K562 (cell line): Measurements from ENCODE around the gene TFF2. TPM values are rescaled to one million over a fixed set of nuclear protein-coding genes. Genes with fewer than 3 reads are reported as not detected.

Experiments used
- ATAC-seq: fragments of 200-7000 bp; cut with Tn5 transposase; 3 replicates; pipeline ENCODE4 v1.9.1; 2020; ENCODE audit warnings: moderate library complexity
- BruUV-seq: library from RNA; stranded (reverse); fragments of 400-500 nt; replicated peaks from 2 replicates; lab custom pipeline; 2021; lab: Mats Ljungman, UMichigan
- CTCF ChIA-PET: fragments of 300-600 bp; formaldehyde crosslinking; extraction: SDS; loops from one replicate; lab custom pipeline; 2021; ENCODE audit warnings: low intra/inter-chr PET ratio; lab: Yijun Ruan, JAX
- POLR2A ChIA-PET: fragments of 300-600, 350-650 bp; sonication (Branson Sonifier 250); formaldehyde crosslinking; extraction: SDS; loops from one replicate; lab custom pipeline; 2021; ENCODE audit warnings: antibody characterized with exemption, inconsistent platforms; lab: Yijun Ruan, JAX
- DNase-seq, 4 experiments: peaks; one replicate each; pipeline versions ENCODE4 v3.0.0 to v3.0.0-alpha.2; 2011 to 2018; ENCODE audit warnings: low spot score in 3 of 4, mixed read lengths in 3 of 4; ENCODE audit errors: extremely low read depth in 1 of 4
- FAIRE-seq: peaks from 2 replicates; lab custom pipeline; 2011; peaks lifted over from hg19 to GRCh38; lab: Jason Lieb, UNC
- H2AFZ ChIP-seq: 2 replicates; pipeline ENCODE4 v1.6.0; 2011; ENCODE audit warnings: low read depth, low read length, control low read depth, inconsistent platforms
- H3K27ac ChIP-seq: fragments of 200-600 bp; 3 replicates; pipeline ENCODE4 v1.8.0; 2011; ENCODE audit warnings: low read depth, mild to moderate bottlenecking, control low read depth, inconsistent platforms, low read length, moderate library complexity, mixed read lengths; ENCODE audit errors: extremely low read depth
- H3K27me3 ChIP-seq, 2 experiments: fragments of 300-600 bp in 1 of 2; 2 replicates in 1 of 2; 3 replicates in 1 of 2; pipeline versions ENCODE4 v1.6.0 to v1.8.0; 2011; ENCODE audit warnings: inconsistent platforms in 2 of 2, low read length in 2 of 2, mild to moderate bottlenecking in 1 of 2, mixed read lengths in 1 of 2, moderate library complexity in 1 of 2; ENCODE audit not compliant: control insufficient read depth in 2 of 2, insufficient read depth in 2 of 2
- H3K36me3 ChIP-seq: fragments of 300-600 bp; 3 replicates; pipeline ENCODE4 v1.8.0; 2011; ENCODE audit warnings: mild to moderate bottlenecking, low read length, inconsistent platforms; ENCODE audit not compliant: control insufficient read depth, insufficient read depth
- H3K4me1 ChIP-seq, 2 experiments: fragments of 200-600 bp in 1 of 2; replicated peaks in 1 of 2; 2 replicates in 1 of 2; 3 replicates in 1 of 2; pipeline versions ENCODE4 v1.5.1 to v1.8.0; 2011; ENCODE audit warnings: inconsistent platforms in 2 of 2, low read length in 2 of 2, mild to moderate bottlenecking in 1 of 2, mixed read lengths in 1 of 2, moderate library complexity in 1 of 2; ENCODE audit not compliant: control insufficient read depth in 2 of 2, insufficient read depth in 2 of 2
- H3K4me2 ChIP-seq: 2 replicates; pipeline ENCODE4 v1.6.1; 2011; ENCODE audit warnings: low read length, control low read depth, inconsistent platforms, mixed read lengths; ENCODE audit not compliant: insufficient read depth
- H3K4me3 ChIP-seq: fragments of 200-600 bp; sonication (generic), shearing (Covaris generic); 2 replicates; pipeline ENCODE4 v1.5.1; 2016; ENCODE audit warnings: control low read depth, inconsistent platforms
- H3K79me2 ChIP-seq: fragments of 200-600 bp; 3 replicates; pipeline ENCODE4 v1.8.0; 2011; ENCODE audit warnings: low read length, inconsistent platforms; ENCODE audit not compliant: control insufficient read depth, insufficient read depth
- H3K9ac ChIP-seq, 2 experiments: 2 replicates each; pipeline versions ENCODE4 v1.6.0 to v1.6.1; 2011; ENCODE audit warnings: low read depth in 2 of 2, low read length in 2 of 2, control low read depth in 1 of 2, inconsistent platforms in 1 of 2, mild to moderate bottlenecking in 1 of 2, mixed read lengths in 1 of 2; ENCODE audit not compliant: insufficient read depth in 1 of 2
- H3K9me1 ChIP-seq: one replicate; pipeline ENCODE4 v1.6.0; 2011; ENCODE audit warnings: inconsistent platforms, mild to moderate bottlenecking, low read length, moderate library complexity; ENCODE audit not compliant: control insufficient read depth, insufficient read depth
- H3K9me3 ChIP-seq: replicated peaks from 2 replicates; pipeline ENCODE4 v1.5.1; 2011; ENCODE audit warnings: low read depth, low read length, inconsistent platforms; ENCODE audit not compliant: control insufficient read depth, insufficient read depth
- H4K20me1 ChIP-seq: replicated peaks from 2 replicates; pipeline ENCODE4 v1.6.1; 2011; ENCODE audit warnings: low read length, inconsistent platforms, mixed read lengths; ENCODE audit not compliant: control insufficient read depth, insufficient read depth
- BCOR ChIP-seq: fragments of 450-650 bp; IDR thresholded peaks from 2 replicates; pipeline ENCODE4 v1.6.1; 2016
- FOS ChIP-seq: IDR thresholded peaks from 3 replicates; pipeline ENCODE4 v1.6.1; 2011; ENCODE audit not compliant: insufficient read length; ENCODE audit errors: extremely low read depth
- MBD2 ChIP-seq: sonication (generic); IDR thresholded peaks from 2 replicates; pipeline ENCODE4 v1.6.1; 2016; ENCODE audit warnings: low read depth, borderline replicate concordance
- MCM2 ChIP-seq: fragments of 450-650 bp; IDR thresholded peaks from 2 replicates; pipeline ENCODE4 v1.6.1; 2017; ENCODE audit warnings: low read depth, mild to moderate bottlenecking
- RBM25 ChIP-seq: fragments of 200-400 bp; formaldehyde crosslinking; IDR thresholded peaks from 2 replicates; pipeline ENCODE4 v1.6.1; 2018; ENCODE audit warnings: low read length, low read depth, moderate library complexity; ENCODE audit not compliant: severe bottlenecking
- SOX6 ChIP-seq: fragments of 450-650 bp; IDR thresholded peaks from 2 replicates; pipeline ENCODE4 v1.6.1; 2014; ENCODE audit warnings: mild to moderate bottlenecking
- TARDBP ChIP-seq: fragments of 450-650 bp; IDR thresholded peaks from 2 replicates; pipeline ENCODE4 v1.6.1; 2016
- ZNF146 ChIP-seq: IDR thresholded peaks from one replicate; pipeline ENCODE4 v1.6.1; 2018; ENCODE audit warnings: missing compliant biosample characterization; ENCODE audit not compliant: unreplicated experiment
- ZNF174 ChIP-seq: fragments of 250-450 bp; sonication (Bioruptor Pico); IDR thresholded peaks from 2 replicates; pipeline ENCODE4 v1.4.0; 2020; ENCODE audit warnings: mild to moderate bottlenecking
- ZNF24 ChIP-seq: fragments of 450-650 bp; IDR thresholded peaks from 2 replicates; pipeline ENCODE4 v1.6.1; 2016
- ZNF316 ChIP-seq: fragments of 450-650 bp; IDR thresholded peaks from 2 replicates; pipeline ENCODE4 v1.6.1; 2016
- WGBS: fragments of 100-300 bp; shearing (Covaris generic); methylation state at CpG from one replicate; pipeline ENCODE4 v1.1.6; 2016; ENCODE audit warnings: low coverage, mixed read lengths; ENCODE audit not compliant: insufficient coverage; ENCODE audit errors: missing lambda C conversion rate; 5-methylcytosine and 5-hydroxymethylcytosine counted together
- in situ Hi-C: fragments of 300-500 bp; cut with MboI; formaldehyde crosslinking; loops from 4 replicates; pipeline ENCODE4 v1.15.0; 2018; ENCODE audit warnings: inconsistent platforms, mixed read lengths
- intact Hi-C: fragments of 100-400 bp; cut with micrococcal nuclease; formaldehyde crosslinking; loops from 2 replicates; pipeline ENCODE4 v1.14.2; 2022
- polyA plus RNA-seq, 8 experiments: library from polyadenylated mRNA; depleted of rRNA in 4 of 8; stranded (reverse) in 5 of 8; unstranded in 3 of 8; fragments of >200 nt; fragmentation: Nextera tagmentation in 2 of 8; fragmentation: Illumina TruSeq in 1 of 8; extraction: Ambion mirVana in 2 of 8; extraction: Trizol in 1 of 8; gene quantifications; 2 replicates each; pipeline versions ENCODE4 v1.2.1 to v1.2.3, GENCODE V29; 2011 to 2014; ENCODE audit warnings: inconsistent platforms in 1 of 8, missing spikeins in 1 of 8
- total RNA-seq, 7 experiments: library from RNA; depleted of rRNA in 6 of 7; stranded (reverse); fragments of >200 nt in 6 of 7; fragmentation: Illumina TruSeq in 2 of 7; extraction: Trizol in 2 of 7; gene quantifications; 2 replicates each; pipeline versions ENCODE4 v1.2.1 to v1.2.3, GENCODE V29; 2011 to 2021; ENCODE audit warnings: low replicate concordance in 1 of 7
- TF ChIP-seq, protein P1 (sequence below): fragments of 250-450 bp; sonication (Bioruptor Pico); IDR thresholded peaks from 2 replicates; pipeline ENCODE4 v1.5.0; 2021; ENCODE audit warnings: mild to moderate bottlenecking, borderline replicate concordance
- TF ChIP-seq, protein P2 (sequence below): fragments of 250-450 bp; sonication (Bioruptor Pico); IDR thresholded peaks from 2 replicates; pipeline ENCODE4 v1.5.0; 2021

Gene TFF2
- total and polyA plus RNA-seq, 9 of the 15 experiments (the other 6 are each of a cell fraction or from before 2014, with no cell fraction given), result not detected

- in situ Hi-C loops, result no loop called here
- CTCF ChIA-PET, result interaction anchor here (1.6 kb wide), 1 partner anchor 112 kb away, joined by 6 read pairs; no protein-coding TSS in a partner anchor
- Histone ChIP-seq H3K27me3 (peaks cover 3 to 34% of the 10 kb centered on the region in 2 experiments; a peak in 3 of 5 replicates), H3K4me3 (no peak overlapping the region), H3K79me2 (no peaks in the 10 kb centered on the region), H3K27ac (no peak overlapping the region), H3K36me3 (no peaks in the 10 kb centered on the region), H4K20me1 (no peaks in the 10 kb centered on the region)
- no peak for DNase-seq
- POLR2A ChIA-PET, result interaction anchor here (0.6 to 1.5 kb wide), 2 partner anchors 27 to 200 kb away, joined by 3 read pairs; no protein-coding TSS in a partner anchor
- FAIRE-seq, result no peak
- BruUV-seq, result no TSS peak
- TF ChIP-seq, protein P1, sequence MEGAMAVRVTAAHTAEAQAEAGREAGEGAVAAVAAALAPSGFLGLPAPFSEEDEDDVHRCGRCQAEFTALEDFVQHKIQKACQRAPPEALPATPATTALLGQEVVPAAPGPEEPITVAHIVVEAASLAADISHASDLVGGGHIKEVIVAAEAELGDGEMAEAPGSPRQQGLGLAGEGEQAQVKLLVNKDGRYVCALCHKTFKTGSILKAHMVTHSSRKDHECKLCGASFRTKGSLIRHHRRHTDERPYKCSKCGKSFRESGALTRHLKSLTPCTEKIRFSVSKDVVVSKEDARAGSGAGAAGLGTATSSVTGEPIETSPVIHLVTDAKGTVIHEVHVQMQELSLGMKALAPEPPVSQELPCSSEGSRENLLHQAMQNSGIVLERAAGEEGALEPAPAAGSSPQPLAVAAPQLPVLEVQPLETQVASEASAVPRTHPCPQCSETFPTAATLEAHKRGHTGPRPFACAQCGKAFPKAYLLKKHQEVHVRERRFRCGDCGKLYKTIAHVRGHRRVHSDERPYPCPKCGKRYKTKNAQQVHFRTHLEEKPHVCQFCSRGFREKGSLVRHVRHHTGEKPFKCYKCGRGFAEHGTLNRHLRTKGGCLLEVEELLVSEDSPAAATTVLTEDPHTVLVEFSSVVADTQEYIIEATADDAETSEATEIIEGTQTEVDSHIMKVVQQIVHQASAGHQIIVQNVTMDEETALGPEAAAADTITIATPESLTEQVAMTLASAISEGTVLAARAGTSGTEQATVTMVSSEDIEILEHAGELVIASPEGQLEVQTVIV (CRISPR knock-in tag), result peak; percentile 25; the same call in 1 of the 2 replicates
- TF ChIP-seq, protein P2, sequence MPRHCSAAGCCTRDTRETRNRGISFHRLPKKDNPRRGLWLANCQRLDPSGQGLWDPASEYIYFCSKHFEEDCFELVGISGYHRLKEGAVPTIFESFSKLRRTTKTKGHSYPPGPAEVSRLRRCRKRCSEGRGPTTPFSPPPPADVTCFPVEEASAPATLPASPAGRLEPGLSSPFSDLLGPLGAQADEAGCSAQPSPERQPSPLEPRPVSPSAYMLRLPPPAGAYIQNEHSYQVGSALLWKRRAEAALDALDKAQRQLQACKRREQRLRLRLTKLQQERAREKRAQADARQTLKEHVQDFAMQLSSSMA (CRISPR knock-in tag), result no peak
- peak; percentile 43; the same call in 1 of the 2 replicates for TF ChIP-seq BCOR
- TF ChIP-seq FOS, result no peak
- TF ChIP-seq ZNF174 (CRISPR knock-in tag), result no peak
- no peak for TF ChIP-seq SOX6
- TF ChIP-seq MBD2, result no peak
- TF ChIP-seq RBM25, result peak; percentile 42
- no peak for TF ChIP-seq ZNF316
- no peak for TF ChIP-seq MCM2
- TF ChIP-seq TARDBP, result no peak
- TF ChIP-seq ZNF24, result 0 out of 2 replicates have a peak, but pooled peaks have one; percentile 32
- TF ChIP-seq ZNF146 (CRISPR knock-in tag), result peak; percentile 90
- TF ChIP-seq, all 486 proteins: peak for 5
- Histone ChIP-seq H3K9me1 (no peaks in the 10 kb centered on the region), H3K9ac (no peak overlapping the region), H3K4me2 (no peak overlapping the region), H3K4me1 (peaks cover 0 to 7% of the 10 kb centered on the region in 2 experiments; a peak in 1 of 5 replicates), H3K9me3 (no peaks in the 10 kb centered on the region), H2AFZ (no peak overlapping the region)
- ATAC-seq, result no peak
- intact Hi-C loops, result loop anchor here (10.0 kb wide), 1 partner anchor 118 kb away; no protein-coding TSS in a partner anchor
- 4% methylated on average over 4 of the region's 4 CpGs for WGBS
These were observed 13.5 kb downstream of the TFF2 start for GRCh38 chr21:42337276-42337675.
